Vagina (tissue), 2 donors: ENCODE results near the gene ZYG11B. TPM values are rescaled to one million over a fixed set of nuclear protein-coding genes. Genes with fewer than 3 reads are reported as not detected.

Experiments
- DNase-seq, 2 donors: peaks; one replicate each; pipeline ENCODE4 v3.0.0-alpha.2; 2017; ENCODE audit errors: extremely low spot score in 2 of 2
- H3K27ac ChIP-seq: fragments of 200-600 bp; sonication (generic); one replicate; pipeline ENCODE4 v1.5.1; 2019
- H3K27me3 ChIP-seq: fragments of 200-600 bp; sonication (generic); one replicate; pipeline ENCODE4 v1.5.1; 2019
- H3K36me3 ChIP-seq, 2 donors: fragments of 200-600 bp; sonication (generic); one replicate each; pipeline ENCODE4 v1.5.1; 2017 to 2019
- H3K4me1 ChIP-seq: fragments of 200-600 bp; sonication (generic); one replicate; pipeline ENCODE4 v1.5.1; 2019
- H3K4me3 ChIP-seq, 2 donors: fragments of 200-600 bp; sonication (generic); 1 replicate in 1 of 2; 2 replicates in 1 of 2; pipeline ENCODE4 v1.5.1; 2016 to 2019
- H3K9me3 ChIP-seq: fragments of 200-600 bp; sonication (generic); one replicate; pipeline ENCODE4 v1.5.1; 2019
- POLR2A ChIP-seq, 2 donors: fragments of 450-650 bp; IDR thresholded peaks; one replicate each; pipeline ENCODE4 v1.6.1; 2017; ENCODE audit warnings: antibody characterized with exemption in 2 of 2, mild to moderate bottlenecking in 2 of 2, moderate library complexity in 2 of 2
- POLR2AphosphoS5 ChIP-seq, 2 donors: sonication (generic); formaldehyde crosslinking; IDR thresholded peaks; one replicate each; pipeline ENCODE4 v1.9.0; 2017; ENCODE audit warnings: antibody characterized with exemption in 2 of 2, mild to moderate bottlenecking in 2 of 2, low read depth in 1 of 2; ENCODE audit not compliant: insufficient read depth in 1 of 2
- intact Hi-C: fragments of 100-400 bp; cut with DNase I; formaldehyde crosslinking; loops from one replicate; pipeline ENCODE4 v1.15.1; 2023
- total RNA-seq: library from RNA; depleted of rRNA; stranded (reverse); fragments of >200 nt; gene quantifications from one replicate; pipeline ENCODE4 v1.2.3, GENCODE V29; 2016
- TF ChIP-seq, protein P1 (sequence below), 3 experiments: fragments of 450-650 bp in 2 of 3; fragments of 200-600 bp in 1 of 3; sonication (generic) in 1 of 3; IDR thresholded peaks; one replicate each; pipeline ENCODE4 v1.5.1; 2017 to 2019; ENCODE audit warnings: antibody characterized with exemption in 3 of 3, mild to moderate bottlenecking in 2 of 3, moderate library complexity in 2 of 3

ZYG11B gene
- total RNA-seq: 30.4 TPM

DNA sequence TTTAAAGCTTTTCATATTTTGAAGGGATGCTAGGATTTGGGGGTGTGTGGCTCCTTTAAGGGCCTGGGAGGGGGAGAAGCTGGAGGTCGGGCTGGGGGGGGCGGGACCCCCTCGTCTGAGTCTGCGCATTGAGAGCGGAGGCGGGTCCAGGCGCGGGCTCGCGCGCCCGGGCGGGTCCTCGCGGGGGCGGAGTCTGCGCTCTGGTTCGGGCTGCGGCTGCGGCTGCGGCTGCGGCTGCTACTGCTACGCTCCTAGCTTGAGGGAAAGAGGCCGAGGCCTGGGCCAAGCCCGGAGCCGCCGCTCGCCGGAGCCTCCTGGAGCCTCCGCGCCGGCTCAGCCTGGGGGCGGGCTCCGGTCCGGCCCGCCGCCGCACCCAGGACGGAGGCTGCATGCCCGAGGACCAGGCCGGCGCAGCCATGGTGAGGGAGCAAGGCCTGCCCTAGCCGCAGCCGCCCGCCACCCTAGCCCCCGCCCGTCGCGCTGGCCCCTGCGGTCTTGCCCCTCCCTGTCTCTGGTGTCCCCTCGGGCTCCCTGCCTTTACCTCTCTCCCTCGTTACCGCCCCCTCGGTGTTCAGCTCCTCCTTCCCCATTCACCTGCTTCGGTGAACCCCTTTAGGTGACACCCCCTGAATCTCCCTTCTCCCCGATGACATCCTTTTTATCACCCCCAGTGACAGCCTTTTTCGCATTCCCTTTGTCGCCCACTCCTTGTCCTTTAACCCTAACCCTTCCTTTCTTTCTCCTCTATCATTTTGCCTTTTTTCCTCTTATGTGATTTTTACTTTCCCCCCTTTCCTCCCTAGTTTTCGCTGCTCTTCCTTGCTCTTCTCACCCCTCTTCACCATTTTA is at the start of gene ZYG11B:
ZYG11B (plus strand) TSS at position 189 of the 849 bp plus-strand sequence; CDS start at position 390, 201 bp downstream.
- Histone ChIP-seq H3K4me3 (peak within 1 kb of the TSS; percentile 87 to 92), H3K4me1 (peaks cover 33% of the 10 kb centered on the region), H3K27ac (peak within 1 kb of the TSS; percentile 88), H3K27me3 (no peaks in the 10 kb centered on the region), H3K36me3 (no peaks in the 10 kb centered on the region), H3K9me3 (no peaks in the 10 kb centered on the region)
- peak in 1 of 2 donors; percentile 24 for TF ChIP-seq POLR2AphosphoS5 (IDR thresholded peaks at IDR 0.05; ENCODE audit: insufficient read depth in 1 of 2, low read depth in 1 of 2)
- peak in 1 of 2 donors; percentile 67 for TF ChIP-seq POLR2A (IDR thresholded peaks at IDR 0.05)
- TF ChIP-seq, protein P1, sequence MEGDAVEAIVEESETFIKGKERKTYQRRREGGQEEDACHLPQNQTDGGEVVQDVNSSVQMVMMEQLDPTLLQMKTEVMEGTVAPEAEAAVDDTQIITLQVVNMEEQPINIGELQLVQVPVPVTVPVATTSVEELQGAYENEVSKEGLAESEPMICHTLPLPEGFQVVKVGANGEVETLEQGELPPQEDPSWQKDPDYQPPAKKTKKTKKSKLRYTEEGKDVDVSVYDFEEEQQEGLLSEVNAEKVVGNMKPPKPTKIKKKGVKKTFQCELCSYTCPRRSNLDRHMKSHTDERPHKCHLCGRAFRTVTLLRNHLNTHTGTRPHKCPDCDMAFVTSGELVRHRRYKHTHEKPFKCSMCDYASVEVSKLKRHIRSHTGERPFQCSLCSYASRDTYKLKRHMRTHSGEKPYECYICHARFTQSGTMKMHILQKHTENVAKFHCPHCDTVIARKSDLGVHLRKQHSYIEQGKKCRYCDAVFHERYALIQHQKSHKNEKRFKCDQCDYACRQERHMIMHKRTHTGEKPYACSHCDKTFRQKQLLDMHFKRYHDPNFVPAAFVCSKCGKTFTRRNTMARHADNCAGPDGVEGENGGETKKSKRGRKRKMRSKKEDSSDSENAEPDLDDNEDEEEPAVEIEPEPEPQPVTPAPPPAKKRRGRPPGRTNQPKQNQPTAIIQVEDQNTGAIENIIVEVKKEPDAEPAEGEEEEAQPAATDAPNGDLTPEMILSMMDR (IDR thresholded peaks at IDR 0.05): no peak
- DNase-seq: peak; percentile 90 to 97
- intact Hi-C loops: no loop called here

DNA sequence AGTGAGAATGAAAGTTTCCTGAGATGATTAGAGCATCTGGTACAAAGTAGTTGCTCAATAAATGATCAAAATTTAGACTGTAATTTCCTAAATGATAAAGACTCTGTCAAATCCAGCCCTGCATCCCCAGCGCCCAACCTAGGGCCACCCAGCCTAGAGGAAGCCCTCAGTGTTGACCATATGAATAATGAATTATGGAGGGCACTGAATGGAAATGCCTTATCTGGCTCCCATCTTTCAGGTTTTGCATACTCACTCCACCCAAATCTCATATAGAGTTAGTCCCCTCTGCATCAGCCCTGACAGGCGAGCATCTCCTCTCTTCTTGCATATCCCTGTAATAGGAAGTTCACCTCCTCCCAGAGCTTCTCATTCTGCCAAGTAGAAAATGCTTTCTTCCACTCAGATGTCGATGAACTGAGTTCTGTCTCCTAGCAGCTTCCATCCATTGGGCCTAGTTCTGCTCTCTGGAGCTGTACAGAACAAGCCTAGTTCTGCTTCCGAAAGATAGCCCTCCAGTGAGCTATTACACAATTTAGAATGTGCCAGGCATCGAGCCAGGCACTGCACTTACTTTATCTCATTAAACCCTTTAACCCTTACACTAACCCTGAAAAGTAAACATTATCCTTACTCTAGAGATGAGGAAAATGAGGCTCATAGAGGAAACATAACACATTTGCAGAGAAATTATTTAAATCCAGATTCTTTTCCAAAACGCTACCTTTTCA is 49.0 kb upstream of the ZYG11B start:
- no peak overlapping the region for H3K4me3 ChIP-seq
- H3K36me3 ChIP-seq: no peaks in the 10 kb centered on the region
- intact Hi-C loops: no loop called here
- no peaks in the 10 kb centered on the region for H3K9me3 ChIP-seq
- DNase-seq: no peak
- H3K27ac ChIP-seq: no peak overlapping the region
- TF ChIP-seq, protein P1 (IDR thresholded peaks at IDR 0.05): no peak
- TF ChIP-seq POLR2AphosphoS5 (IDR thresholded peaks at IDR 0.05; ENCODE audit: insufficient read depth in 1 of 2, low read depth in 1 of 2) (no peak), POLR2A (IDR thresholded peaks at IDR 0.05) (no peak)
- H3K4me1 ChIP-seq: peaks cover 7% of the 10 kb centered on the region
- H3K27me3 ChIP-seq: no peaks in the 10 kb centered on the region

DNA sequence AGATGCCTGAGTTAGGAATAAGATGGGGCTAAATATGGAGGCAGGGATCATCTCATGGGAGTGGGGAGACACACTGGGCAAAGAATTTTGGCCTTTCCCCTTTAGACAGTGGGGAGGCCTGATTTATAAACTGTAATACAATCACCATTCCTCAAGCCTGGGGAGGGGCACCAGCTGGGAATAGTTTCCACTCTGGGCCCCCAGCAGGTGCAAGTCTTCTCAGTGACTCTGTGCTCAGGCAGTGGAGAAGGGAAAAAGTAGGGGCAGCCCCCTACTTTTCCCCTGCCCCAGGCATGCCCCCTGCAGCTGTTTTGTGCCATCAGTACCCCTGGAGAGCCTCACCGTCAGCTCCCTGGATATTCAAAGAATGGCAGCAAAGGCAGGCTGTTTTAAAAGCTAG is 47.2 kb upstream of the ZYG11B start:
- Histone ChIP-seq H3K9me3 (no peaks in the 10 kb centered on the region), H3K36me3 (no peaks in the 10 kb centered on the region), H3K27me3 (no peaks in the 10 kb centered on the region), H3K4me3 (no peak overlapping the region), H3K27ac (no peak overlapping the region), H3K4me1 (peaks cover 7% of the 10 kb centered on the region)
- TF ChIP-seq POLR2A (IDR thresholded peaks at IDR 0.05): no peak
- no peak for TF ChIP-seq POLR2AphosphoS5 (IDR thresholded peaks at IDR 0.05; ENCODE audit: insufficient read depth in 1 of 2, low read depth in 1 of 2)
- TF ChIP-seq, protein P1 (IDR thresholded peaks at IDR 0.05): no peak
- intact Hi-C loops: no loop called here
- no peak for DNase-seq

DNA sequence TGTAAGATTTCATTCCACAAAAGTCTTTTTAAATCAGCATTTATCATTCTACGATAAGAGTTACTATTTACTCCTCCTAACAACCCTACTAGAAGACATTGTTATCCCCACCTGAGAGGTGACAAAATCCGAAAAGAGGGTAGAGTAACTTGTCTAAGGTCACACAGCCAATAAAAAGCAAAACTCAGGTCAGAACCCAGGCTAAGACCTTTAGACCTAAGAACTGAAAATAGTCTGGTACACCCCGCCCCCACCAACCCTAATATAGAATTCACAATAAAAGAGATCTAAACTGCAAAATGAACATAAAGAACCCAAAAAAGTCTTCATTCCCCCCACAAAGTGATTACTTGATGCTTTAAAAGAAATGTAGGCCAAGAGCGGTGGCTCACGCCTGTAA is 46.8 kb upstream of the ZYG11B start:
- Histone ChIP-seq H3K27ac (no peak overlapping the region), H3K36me3 (no peaks in the 10 kb centered on the region), H3K27me3 (no peaks in the 10 kb centered on the region), H3K4me3 (no peak overlapping the region), H3K4me1 (peaks cover 7% of the 10 kb centered on the region), H3K9me3 (no peaks in the 10 kb centered on the region)
- DNase-seq: no peak
- TF ChIP-seq, protein P1 (IDR thresholded peaks at IDR 0.05): no peak
- TF ChIP-seq POLR2A (IDR thresholded peaks at IDR 0.05): no peak
- no peak for TF ChIP-seq POLR2AphosphoS5 (IDR thresholded peaks at IDR 0.05; ENCODE audit: insufficient read depth in 1 of 2, low read depth in 1 of 2)
- intact Hi-C loops: no loop called here
